Vagina (tissue), 2 donors: ENCODE data around the gene ZNF790.

Source experiments
- CTCF ChIP-seq, 3 experiments: fragments of 450-650 bp in 2 of 3; fragments of 200-600 bp in 1 of 3; sonication (generic) in 1 of 3; IDR thresholded peaks; one replicate each; pipeline ENCODE4 v1.5.1; 2017 to 2019; ENCODE audit warnings: antibody characterized with exemption in 3 of 3, mild to moderate bottlenecking in 2 of 3, moderate library complexity in 2 of 3
- POLR2A ChIP-seq, 2 donors: fragments of 450-650 bp; IDR thresholded peaks; one replicate each; pipeline ENCODE4 v1.6.1; 2017; ENCODE audit warnings: antibody characterized with exemption in 2 of 2, mild to moderate bottlenecking in 2 of 2, moderate library complexity in 2 of 2
- POLR2AphosphoS5 ChIP-seq, 2 donors: sonication (generic); formaldehyde crosslinking; IDR thresholded peaks; one replicate each; pipeline ENCODE4 v1.9.0; 2017; ENCODE audit warnings: antibody characterized with exemption in 2 of 2, mild to moderate bottlenecking in 2 of 2, low read depth in 1 of 2; ENCODE audit not compliant: insufficient read depth in 1 of 2

GRCh38 chr19:36775768-36776167, 62.4 kb downstream of the ZNF790 start:
- TF ChIP-seq POLR2AphosphoS5 (IDR thresholded peaks at IDR 0.05; ENCODE audit: insufficient read depth in 1 of 2, low read depth in 1 of 2), result no peak
- no peak for TF ChIP-seq CTCF (IDR thresholded peaks at IDR 0.05)
- TF ChIP-seq POLR2A (IDR thresholded peaks at IDR 0.05), result no peak
